NK-92 treated with Interleukin-12 subunit alpha and Interleukin-12 subunit beta, amount 100 ng/mL, for 24 hours (cell line): ENCODE results near the gene CFAP100.

Source experiments
- DNase-seq: peaks from one replicate; lab custom pipeline; 2025; lab: John Stamatoyannopoulos, UW

The CFAP100 gene

GRCh38 chr3:126421573-126422119, 26.9 kb downstream of the CFAP100 start:
- no peak for DNase-seq

- DNase-seq = no peak
Observed at GRCh38 chr3:126422121-126422520, 27.4 kb downstream of the CFAP100 start.

GRCh38 chr3:126422571-126423091, 27.9 kb downstream of the CFAP100 start:
- DNase-seq = no peak

- no peak for DNase-seq
Observed at GRCh38 chr3:126423191-126424038, 28.7 kb downstream of the CFAP100 start.

- no peak for DNase-seq
Observed at GRCh38 chr3:126424039-126424717, 29.5 kb downstream of the CFAP100 start.

- DNase-seq = no peak
Observed at GRCh38 chr3:126424751-126425150, 30.0 kb downstream of the CFAP100 start.

- no peak for DNase-seq
Observed at GRCh38 chr3:126431103-126431534, 36.4 kb downstream of the CFAP100 start.

- DNase-seq = no peak
Observed at GRCh38 chr3:126432361-126433104, 37.8 kb downstream of the CFAP100 start.

- no peak for DNase-seq
Observed at GRCh38 chr3:126433105-126433430, 38.4 kb downstream of the CFAP100 start.

- DNase-seq = no peak
Observed at GRCh38 chr3:126433496-126434263, 39.0 kb downstream of the CFAP100 start.

- no peak for DNase-seq
Observed at GRCh38 chr3:126434264-126434590, 39.5 kb downstream of the CFAP100 start.

GRCh38 chr3:126434931-126435411, 40.3 kb downstream of the CFAP100 start:
- no peak for DNase-seq

GRCh38 chr3:126435456-126436315, 41.0 kb downstream of the CFAP100 start:
- no peak for DNase-seq

- DNase-seq = no peak
Observed at GRCh38 chr3:126436826-126437717, 42.4 kb downstream of the CFAP100 start.

GRCh38 chr3:126438186-126438585, 43.5 kb downstream of the CFAP100 start:
- no peak for DNase-seq

- no peak for DNase-seq
Observed at GRCh38 chr3:126438746-126439145, 44.0 kb downstream of the CFAP100 start.

GRCh38 chr3:126439346-126439967, 44.7 kb downstream of the CFAP100 start:
- no peak for DNase-seq

- no peak for DNase-seq
Observed at GRCh38 chr3:126439968-126440708, 45.4 kb downstream of the CFAP100 start.
